Immature natural killer cell (primary cell): ENCODE data around the gene GRM8. TPM values are rescaled to one million over a fixed set of nuclear protein-coding genes. Genes with fewer than 3 reads are reported as not detected.

ENCODE experiments used
- DNase-seq, 3 donors: peaks; one replicate each; pipeline ENCODE4 v3.0.0; 2022; ENCODE audit warnings: mixed read lengths in 1 of 3
- H3K27ac Mint-ChIP-seq, 6 donors: one replicate each; pipeline ENCODE4 v1.8.0; 2020; ENCODE audit warnings: mixed read lengths in 6 of 6, mild to moderate bottlenecking in 5 of 6, inconsistent platforms in 4 of 6, moderate library complexity in 3 of 6
- H3K27me3 Mint-ChIP-seq, 3 donors: one replicate each; pipeline ENCODE4 v1.8.0; 2020 to 2021; ENCODE audit warnings: low read depth in 3 of 3, mild to moderate bottlenecking in 3 of 3, mixed read lengths in 3 of 3, moderate library complexity in 3 of 3, inconsistent platforms in 1 of 3
- H3K36me3 Mint-ChIP-seq, 3 donors: one replicate each; pipeline ENCODE4 v1.8.0; 2020; ENCODE audit warnings: mixed read lengths in 3 of 3, inconsistent platforms in 2 of 3, mild to moderate bottlenecking in 2 of 3
- H3K4me1 Mint-ChIP-seq, 2 donors: one replicate each; pipeline ENCODE4 v1.8.0; 2020; ENCODE audit warnings: inconsistent platforms in 2 of 2, mild to moderate bottlenecking in 2 of 2, mixed read lengths in 2 of 2, moderate library complexity in 1 of 2
- H3K4me3 Mint-ChIP-seq, 5 donors: one replicate each; pipeline ENCODE4 v1.8.0; 2020; ENCODE audit warnings: mild to moderate bottlenecking in 5 of 5, mixed read lengths in 5 of 5, inconsistent platforms in 3 of 5, moderate library complexity in 3 of 5
- H3K9me3 Mint-ChIP-seq, 6 donors: one replicate each; pipeline ENCODE4 v1.8.0; 2020; ENCODE audit warnings: mild to moderate bottlenecking in 6 of 6, mixed read lengths in 6 of 6, inconsistent platforms in 4 of 6, moderate library complexity in 3 of 6
- polyA plus RNA-seq, 3 donors: library from polyadenylated mRNA; unstranded; fragments of 300-500 nt; fragmentation: Illumina TruSeq; gene quantifications; one replicate each; pipeline ENCODE4 v1.2.3, GENCODE V29; 2021

The GRM8 gene
- polyA plus RNA-seq, 3 donors from 2014 or later: not detected

DNA sequence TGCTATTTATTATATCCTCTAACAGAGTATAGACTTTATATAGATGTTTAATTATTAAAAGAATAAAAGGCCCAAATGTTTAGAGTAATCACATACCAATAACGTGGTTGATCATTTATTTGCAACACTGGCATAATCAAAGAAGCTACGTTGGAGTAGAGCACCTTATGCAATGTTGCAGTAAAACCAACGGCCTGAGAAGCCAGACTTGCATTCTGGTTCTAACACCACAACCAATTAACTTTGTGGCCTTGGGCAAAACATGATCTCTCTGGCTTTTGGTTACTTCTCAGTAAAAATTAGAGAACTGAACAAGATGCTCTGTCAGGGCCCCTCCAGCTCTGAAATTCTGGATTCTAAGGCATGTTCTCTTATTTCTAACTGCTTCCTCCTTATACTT, 476.2 kb downstream of the GRM8 start:
- H3K4me1 Mint-ChIP-seq: no peaks in the 10 kb centered on the region
- DNase-seq: no peak
- peaks cover 0 to 12% (median 2%) of the 10 kb centered on the region in 6 donors for H3K9me3 Mint-ChIP-seq
- H3K27me3 Mint-ChIP-seq: peaks cover 0 to 2% (median 2%) of the 10 kb centered on the region in 3 donors
- no peak overlapping the region for H3K4me3 Mint-ChIP-seq
- no peak overlapping the region for H3K27ac Mint-ChIP-seq
- H3K36me3 Mint-ChIP-seq: peaks cover 0 to 3% (median 0%) of the 10 kb centered on the region in 3 donors

DNA sequence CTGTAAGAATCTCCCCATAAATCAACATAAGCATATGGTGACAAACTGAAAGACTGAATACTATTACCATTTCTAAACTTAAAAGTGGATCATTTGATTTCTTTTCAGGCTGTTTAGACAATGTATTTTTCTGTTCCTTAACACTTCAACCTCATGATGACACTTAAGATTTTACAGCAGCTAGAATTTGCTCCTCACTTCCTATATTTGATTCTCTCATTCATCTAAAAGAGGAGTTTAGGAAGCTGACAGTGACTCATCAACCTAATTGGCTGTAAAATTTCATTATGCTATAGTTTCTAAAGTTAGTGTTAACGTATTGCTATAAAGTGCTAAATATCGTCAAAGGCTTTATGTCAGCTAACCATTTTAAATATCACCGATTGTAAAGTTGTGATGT, 478.7 kb downstream of the GRM8 start:
- no peaks in the 10 kb centered on the region for H3K36me3 Mint-ChIP-seq

DNA sequence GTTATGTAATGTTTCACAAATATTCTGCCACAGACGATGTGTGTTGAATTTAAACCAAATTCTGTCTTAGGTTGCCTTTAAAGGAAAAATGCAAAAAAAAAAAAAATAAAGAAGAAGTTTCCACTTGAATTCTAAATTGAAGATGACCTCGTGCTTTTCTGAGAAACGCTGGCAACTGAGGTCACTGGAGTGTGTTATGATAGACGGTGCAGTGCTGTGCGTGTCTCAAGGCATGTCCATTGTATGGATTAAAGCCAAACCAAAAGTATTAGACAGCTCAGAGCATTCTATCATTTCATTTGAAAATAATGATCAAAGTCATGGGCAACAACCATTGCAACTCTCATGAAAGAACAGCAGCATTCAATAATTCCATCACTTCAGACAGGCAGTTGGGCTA, 483.9 kb downstream of the GRM8 start:
- Mint-ChIP-seq H3K9me3 (peaks cover 0 to 16% (median 2%) of the 10 kb centered on the region in 6 donors), H3K27me3 (peaks cover 0 to 2% (median 0%) of the 10 kb centered on the region in 3 donors), H3K36me3 (no peaks in the 10 kb centered on the region), H3K27ac (no peak overlapping the region), H3K4me1 (no peaks in the 10 kb centered on the region), H3K4me3 (no peak overlapping the region)
- DNase-seq: no peak

More for the DNA sequence above, 478.7 kb downstream of the GRM8 start:
- peaks cover 0 to 16% (median 3%) of the 10 kb centered on the region in 6 donors for H3K9me3 Mint-ChIP-seq
- no peaks in the 10 kb centered on the region for H3K4me1 Mint-ChIP-seq
- H3K27ac Mint-ChIP-seq: no peak overlapping the region
- H3K4me3 Mint-ChIP-seq: no peak overlapping the region
- DNase-seq: no peak
- H3K27me3 Mint-ChIP-seq: peaks cover 0 to 2% (median 0%) of the 10 kb centered on the region in 3 donors

DNA sequence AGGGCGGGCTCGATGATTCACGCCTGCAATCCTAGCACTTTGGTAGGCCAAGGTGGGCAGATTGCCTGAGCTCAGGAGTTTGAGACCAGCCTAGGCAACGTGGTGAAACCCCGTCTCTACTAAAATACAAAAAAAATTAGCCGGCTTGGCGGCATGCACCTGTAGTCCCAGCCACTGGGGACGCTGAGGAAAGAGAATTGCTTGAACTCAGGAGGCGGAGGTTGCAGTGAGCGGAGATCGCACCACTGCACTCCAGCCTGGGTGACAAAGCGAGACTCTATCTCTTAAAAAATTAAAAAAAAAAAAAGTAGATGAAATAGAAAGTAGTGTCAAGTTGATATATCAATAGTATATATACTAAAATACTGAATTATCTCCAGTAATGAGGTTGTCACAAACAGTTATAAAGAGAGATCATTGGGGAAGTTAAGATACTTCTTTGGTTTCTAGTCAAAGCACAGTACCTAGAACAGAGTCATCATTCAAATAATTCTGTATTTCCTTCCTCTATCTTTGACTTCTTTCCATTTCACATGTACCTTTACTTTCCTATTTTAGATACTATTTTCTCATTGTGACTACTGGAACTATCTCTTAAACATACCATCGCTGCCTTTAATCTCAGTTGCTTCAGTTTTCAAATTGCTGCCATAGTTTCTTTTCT, 491.7 kb downstream of the GRM8 start:
- Mint-ChIP-seq H3K36me3 (no peaks in the 10 kb centered on the region), H3K4me3 (no peak overlapping the region), H3K27me3 (peaks cover 0 to 2% (median 0%) of the 10 kb centered on the region in 3 donors), H3K4me1 (no peaks in the 10 kb centered on the region), H3K9me3 (peaks cover 0 to 6% (median under 1%) of the 10 kb centered on the region in 6 donors), H3K27ac (no peak overlapping the region)
- DNase-seq: no peak

DNA sequence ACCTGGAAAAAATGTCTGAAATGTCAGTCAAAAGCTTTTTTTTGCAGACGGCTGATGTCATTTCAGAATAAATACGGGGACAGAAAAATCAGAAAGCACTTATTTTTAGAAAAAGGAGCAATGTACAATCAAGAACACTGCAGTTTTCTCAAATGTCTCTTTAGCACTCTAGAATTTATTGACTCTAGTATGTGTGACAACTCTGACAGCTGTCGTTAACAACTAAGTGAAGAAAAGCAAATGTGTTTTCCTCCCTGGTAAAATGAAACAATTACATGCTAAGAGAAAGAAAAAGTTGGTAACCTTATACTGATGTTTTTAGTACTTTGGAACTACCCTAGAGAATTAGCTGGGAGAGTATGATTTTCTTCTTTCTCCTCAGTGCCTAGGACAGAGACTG, 497.4 kb downstream of the GRM8 start:
- Mint-ChIP-seq H3K4me1 (no peaks in the 10 kb centered on the region), H3K36me3 (no peaks in the 10 kb centered on the region), H3K27me3 (peaks cover 0 to 2% (median 0%) of the 10 kb centered on the region in 3 donors), H3K4me3 (no peak overlapping the region), H3K27ac (no peak overlapping the region), H3K9me3 (peaks cover 0 to 3% (median 2%) of the 10 kb centered on the region in 6 donors)
- DNase-seq: no peak

DNA sequence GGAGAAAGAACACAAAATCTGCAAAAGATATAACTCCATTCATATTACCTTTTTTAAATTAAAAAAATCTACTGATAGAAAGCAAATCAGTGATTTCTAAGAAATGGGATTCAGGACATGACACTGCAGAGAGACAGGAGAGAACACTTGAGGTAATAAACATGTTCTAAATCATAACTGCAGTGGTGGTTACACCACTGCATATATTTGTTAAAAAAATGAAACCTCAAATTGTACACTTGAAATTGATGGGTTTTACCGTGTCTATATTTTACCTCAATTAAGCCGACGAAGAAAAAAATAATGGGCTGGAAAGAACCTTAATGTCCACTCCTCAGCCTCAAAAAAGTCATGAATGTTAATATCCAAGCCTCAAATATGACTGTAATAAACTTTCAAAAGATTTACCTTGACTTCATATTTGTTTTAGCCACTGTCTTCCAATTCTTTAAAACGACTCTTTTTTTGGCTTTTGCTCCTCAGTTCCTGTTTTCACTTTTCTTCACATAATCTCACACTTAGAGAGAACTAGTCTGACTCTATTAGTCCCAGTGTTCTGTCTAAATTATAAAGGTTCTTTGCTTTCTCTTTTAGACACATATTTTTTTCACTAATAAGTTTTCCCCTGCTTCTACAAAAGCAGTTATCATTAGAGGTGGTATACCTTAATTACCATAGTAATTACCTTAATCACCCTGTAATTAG, 502.4 kb downstream of the GRM8 start:
- Mint-ChIP-seq H3K27me3 (no peaks in the 10 kb centered on the region), H3K4me3 (no peak overlapping the region), H3K9me3 (peaks cover 0 to 3% (median 0%) of the 10 kb centered on the region in 6 donors), H3K27ac (no peak overlapping the region), H3K36me3 (no peaks in the 10 kb centered on the region), H3K4me1 (no peaks in the 10 kb centered on the region)
- DNase-seq: no peak

DNA sequence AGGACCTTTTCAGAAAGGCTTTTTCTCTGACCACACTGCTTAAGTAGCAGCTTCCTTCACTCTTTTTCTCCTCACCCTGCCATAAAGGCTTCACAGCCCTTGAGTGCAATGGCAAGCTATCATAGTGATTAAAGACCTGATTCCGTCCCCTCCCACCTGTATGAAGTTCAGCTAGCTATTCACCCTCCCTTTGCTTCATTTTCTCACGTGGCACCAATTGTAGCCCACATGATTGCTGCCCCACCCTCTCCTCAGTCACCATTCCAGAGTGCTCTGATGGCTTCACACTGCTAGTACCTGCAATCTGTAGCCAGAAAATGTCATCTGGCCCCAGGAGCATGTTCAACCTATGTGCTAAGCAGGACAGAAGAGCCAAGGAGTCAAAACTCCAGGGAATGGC, 523.8 kb downstream of the GRM8 start:
- Mint-ChIP-seq H3K4me1 (no peaks in the 10 kb centered on the region), H3K36me3 (no peaks in the 10 kb centered on the region), H3K9me3 (peaks cover 0 to 25% (median 3%) of the 10 kb centered on the region in 6 donors), H3K27ac (no peak overlapping the region), H3K4me3 (no peak overlapping the region), H3K27me3 (no peaks in the 10 kb centered on the region)
- no peak for DNase-seq

DNA sequence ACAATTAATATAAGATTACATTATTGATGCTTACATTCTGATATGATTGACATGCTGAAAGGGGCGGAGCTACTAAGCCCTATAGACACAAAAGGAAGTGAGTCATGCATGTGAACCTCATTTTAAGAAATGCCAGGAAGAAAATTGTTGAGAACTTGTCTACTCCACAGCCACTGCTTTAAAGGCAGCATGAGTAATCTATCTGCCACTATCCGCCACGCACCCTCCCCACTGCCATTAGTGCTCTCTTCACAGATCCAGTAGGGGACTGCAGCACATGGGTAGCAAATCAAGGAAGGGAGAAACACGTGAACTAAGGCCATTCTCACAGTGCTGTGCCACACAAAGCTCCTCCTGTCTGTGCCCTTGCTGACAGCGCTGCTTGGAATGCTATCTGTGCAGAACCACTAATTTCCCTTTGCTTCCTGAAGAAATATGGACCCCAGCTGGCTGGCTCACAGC, 524.8 kb downstream of the GRM8 start:
- no peak overlapping the region for H3K27ac Mint-ChIP-seq
- H3K36me3 Mint-ChIP-seq: no peaks in the 10 kb centered on the region
- no peak overlapping the region for H3K4me3 Mint-ChIP-seq
- peaks cover 0 to 2% (median 0%) of the 10 kb centered on the region in 3 donors for H3K27me3 Mint-ChIP-seq
- H3K9me3 Mint-ChIP-seq: peaks cover 0 to 25% (median 3%) of the 10 kb centered on the region in 6 donors
- no peaks in the 10 kb centered on the region for H3K4me1 Mint-ChIP-seq
- DNase-seq: no peak

DNA sequence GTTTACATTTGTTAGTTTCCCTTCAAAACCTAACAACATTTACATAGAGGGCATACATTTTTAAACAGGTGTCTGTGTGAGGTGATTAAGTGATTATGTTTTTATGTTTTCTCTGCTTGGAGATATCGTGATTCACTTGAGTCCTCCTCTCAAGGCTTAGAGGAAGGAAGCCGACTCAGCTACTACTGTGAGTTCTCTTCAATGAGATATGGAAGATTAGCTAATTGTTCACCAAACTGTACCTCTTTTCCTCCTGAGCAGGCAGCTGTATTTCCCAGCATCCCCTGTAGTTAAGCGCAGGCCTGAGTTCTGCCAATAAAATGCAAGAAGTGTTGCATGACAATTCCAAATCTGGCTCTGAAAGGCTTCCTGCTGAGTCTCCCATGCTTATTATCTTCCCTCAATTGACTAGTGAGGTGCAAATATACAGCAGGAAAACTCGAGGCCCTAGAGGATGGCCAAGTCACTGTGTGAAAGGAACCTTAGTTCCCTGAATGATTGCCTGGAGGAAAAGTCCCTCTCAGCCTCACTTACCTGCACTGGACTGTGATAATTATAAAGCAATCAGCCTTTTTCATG, 528.7 kb downstream of the GRM8 start:
- Mint-ChIP-seq H3K36me3 (no peaks in the 10 kb centered on the region), H3K9me3 (peaks cover 0 to 26% (median 2%) of the 10 kb centered on the region in 6 donors), H3K4me1 (no peaks in the 10 kb centered on the region), H3K27me3 (peaks cover 0 to 2% (median 0%) of the 10 kb centered on the region in 3 donors), H3K4me3 (no peak overlapping the region), H3K27ac (no peak overlapping the region)
- no peak for DNase-seq

DNA sequence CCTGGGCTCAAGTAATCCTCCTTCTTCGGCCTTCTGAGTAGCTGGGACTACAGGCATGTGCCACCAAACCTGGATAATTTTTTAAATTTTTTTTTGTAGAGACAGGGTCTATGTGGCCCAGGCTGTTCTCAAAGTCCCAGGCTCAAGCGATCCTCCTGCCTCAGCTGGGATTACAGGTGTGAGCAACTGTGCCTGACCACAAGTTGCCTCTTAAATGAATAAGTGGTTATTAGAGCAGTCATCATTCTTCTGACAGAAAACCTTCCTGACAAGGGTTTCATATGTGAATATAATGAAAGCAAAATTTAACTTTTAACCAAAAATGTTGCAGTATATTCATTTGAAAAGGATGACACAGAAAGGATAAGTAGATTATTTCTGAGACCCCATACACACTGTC, 532.5 kb downstream of the GRM8 start:
- no peaks in the 10 kb centered on the region for H3K36me3 Mint-ChIP-seq
- H3K27ac Mint-ChIP-seq: no peak overlapping the region
- H3K9me3 Mint-ChIP-seq: peaks cover 0 to 17% (median 3%) of the 10 kb centered on the region in 6 donors
- H3K27me3 Mint-ChIP-seq: peaks cover 0 to 3% (median 0%) of the 10 kb centered on the region in 3 donors
- DNase-seq: no peak
- H3K4me3 Mint-ChIP-seq: no peak overlapping the region
- H3K4me1 Mint-ChIP-seq: no peaks in the 10 kb centered on the region

DNA sequence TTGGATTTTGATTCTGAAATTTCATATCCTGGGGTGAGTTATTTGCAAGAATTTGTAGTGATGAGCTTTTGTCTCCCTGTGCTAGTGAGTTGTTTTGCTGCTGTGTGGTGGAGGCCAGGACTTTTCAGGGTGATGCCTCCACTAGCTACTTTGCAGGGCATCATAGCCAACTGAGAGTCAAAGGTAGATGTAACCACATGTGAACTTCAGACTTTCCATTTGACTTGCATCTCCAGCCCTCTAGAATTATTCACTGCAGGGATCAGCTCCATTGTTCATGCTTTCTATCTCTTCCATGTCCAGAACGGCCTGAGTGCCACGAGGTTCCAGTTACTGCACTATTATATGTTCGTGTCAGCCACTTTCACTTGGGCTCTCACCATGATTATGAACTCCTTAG, 534.3 kb downstream of the GRM8 start:
- Mint-ChIP-seq H3K36me3 (no peaks in the 10 kb centered on the region), H3K4me3 (no peak overlapping the region), H3K27ac (no peak overlapping the region), H3K27me3 (peaks cover 0 to 3% (median 0%) of the 10 kb centered on the region in 3 donors), H3K9me3 (peaks cover 0 to 12% (median 1%) of the 10 kb centered on the region in 6 donors), H3K4me1 (no peaks in the 10 kb centered on the region)
- no peak for DNase-seq

DNA sequence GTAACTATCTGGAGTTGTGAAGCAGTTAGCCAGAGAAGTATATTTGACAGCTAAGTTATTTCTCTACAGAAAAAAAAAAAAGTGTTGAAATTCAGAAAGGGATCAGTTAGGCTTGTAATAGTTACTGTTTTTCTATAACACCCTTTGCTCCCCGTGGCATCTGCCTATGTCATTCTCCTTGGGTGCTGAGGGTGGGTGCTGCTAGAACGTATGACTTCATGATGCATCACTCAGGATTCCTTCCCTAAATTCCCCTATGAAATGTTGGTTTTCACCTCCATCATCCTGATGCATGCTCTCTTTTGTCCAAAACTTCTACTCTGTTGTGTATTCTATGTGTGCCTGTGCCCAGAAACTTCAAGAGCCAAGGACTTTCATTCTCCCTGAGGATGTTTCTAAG, 536.4 kb downstream of the GRM8 start:
- H3K27me3 Mint-ChIP-seq: peaks cover 0 to 5% (median 0%) of the 10 kb centered on the region in 3 donors
- H3K36me3 Mint-ChIP-seq: no peaks in the 10 kb centered on the region
- H3K4me1 Mint-ChIP-seq: no peaks in the 10 kb centered on the region
- H3K9me3 Mint-ChIP-seq: peaks cover 0 to 21% (median 1%) of the 10 kb centered on the region in 6 donors
- DNase-seq: no peak
- no peak overlapping the region for H3K27ac Mint-ChIP-seq
- no peak overlapping the region for H3K4me3 Mint-ChIP-seq

DNA sequence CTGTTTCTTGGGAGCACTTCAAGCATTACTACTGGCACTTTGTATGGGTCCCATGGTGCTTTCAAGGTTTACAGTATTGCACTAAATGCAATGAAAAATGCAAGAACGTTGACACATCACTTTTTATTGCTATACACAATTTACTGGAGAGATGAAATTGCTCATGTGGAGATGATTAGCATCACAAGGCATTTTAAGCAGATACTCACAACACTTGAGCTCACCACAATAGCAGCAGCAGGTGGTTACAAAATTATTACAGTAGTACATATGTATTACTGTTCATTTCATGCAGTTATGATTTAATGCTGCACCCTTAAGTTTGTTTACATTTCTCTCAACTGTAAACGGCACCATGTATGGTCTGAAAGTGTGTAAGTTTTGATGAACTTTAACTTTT, 537.7 kb downstream of the GRM8 start:
- H3K27me3 Mint-ChIP-seq: peaks cover 0 to 5% (median 0%) of the 10 kb centered on the region in 3 donors
- H3K4me1 Mint-ChIP-seq: no peaks in the 10 kb centered on the region
- peaks cover 0 to 24% (median 1%) of the 10 kb centered on the region in 6 donors for H3K9me3 Mint-ChIP-seq
- no peak overlapping the region for H3K27ac Mint-ChIP-seq
- no peaks in the 10 kb centered on the region for H3K36me3 Mint-ChIP-seq
- DNase-seq: no peak
- no peak overlapping the region for H3K4me3 Mint-ChIP-seq
